ENCODE results near the gene GFRA1. TPM values are rescaled to one million over a fixed set of nuclear protein-coding genes. Genes with fewer than 3 reads are reported as not detected.

GFRA1 gene
- total and polyA plus RNA-seq, 2 experiments from 2014 or later, result 0.48 to 2.9 TPM

GRCh38 chr10:116049158-116049973 is 223.6 kb downstream of the GFRA1 start:
- Histone ChIP-seq H3K9me3 (ENCODE audit: low read depth) (no peaks in the 10 kb centered on the region), H2AFZ (no peak overlapping the region), H3K36me3 (replicated peaks; ENCODE audit: insufficient read depth, low read depth) (no peaks in the 10 kb centered on the region), H3K9me2 (replicated peaks; ENCODE audit: insufficient read depth) (no peaks in the 10 kb centered on the region), H3K4me2 (no peak overlapping the region), H3K4me3 (no peak overlapping the region), H3K27ac (no peak overlapping the region), H3K79me2 (no peaks in the 10 kb centered on the region), H3K4me1 (ENCODE audit: insufficient read depth) (no peaks in the 10 kb centered on the region), H4K20me1 (ENCODE audit: insufficient read depth, poor library complexity, severe bottlenecking) (no peaks in the 10 kb centered on the region), H3K27me3 (peaks cover 2% of the 10 kb centered on the region)
- 94% methylated on average over 10 of the region's 10 CpGs for WGBS (ENCODE audit: low lambda C conversion rate, missing lambda C conversion rate)
- DNase-seq (ENCODE audit: low spot score), result no peak
- no peak for TF ChIP-seq CTCF (IDR thresholded peaks at IDR 0.05; ENCODE audit: poor library complexity)
- no peak for TF ChIP-seq EZH2phosphoT487 (IDR thresholded peaks at IDR 0.05; ENCODE audit: low read depth, severe bottlenecking, unreplicated experiment)
- TF ChIP-seq EZH2 (IDR thresholded peaks at IDR 0.05; ENCODE audit: borderline replicate concordance), result no peak

- H3K27ac ChIP-seq, result no peak overlapping the region
- WGBS (ENCODE audit: low lambda C conversion rate, missing lambda C conversion rate), result 82% methylated on average over 13 of the region's 13 CpGs
Measured at GRCh38 chr10:116045366-116046356, 227.3 kb downstream of the GFRA1 start.

GRCh38 chr10:116044801-116045248 is 228.2 kb downstream of the GFRA1 start:
- H3K79me2 ChIP-seq, result no peaks in the 10 kb centered on the region
- TF ChIP-seq EZH2phosphoT487 (IDR thresholded peaks at IDR 0.05; ENCODE audit: low read depth, severe bottlenecking, unreplicated experiment) (no peak), CTCF (IDR thresholded peaks at IDR 0.05; ENCODE audit: poor library complexity) (no peak), EZH2 (IDR thresholded peaks at IDR 0.05; ENCODE audit: borderline replicate concordance) (no peak)
- H3K9me3 ChIP-seq (ENCODE audit: low read depth), result no peaks in the 10 kb centered on the region
- H3K4me1 ChIP-seq (ENCODE audit: insufficient read depth), result no peaks in the 10 kb centered on the region
- H3K36me3 ChIP-seq (replicated peaks; ENCODE audit: insufficient read depth, low read depth), result no peaks in the 10 kb centered on the region
- no peak for DNase-seq (ENCODE audit: low spot score)
- no peak overlapping the region for H3K4me2 ChIP-seq
- WGBS (ENCODE audit: low lambda C conversion rate, missing lambda C conversion rate), result 85% methylated on average over 3 of the region's 3 CpGs
- no peak overlapping the region for H2AFZ ChIP-seq
- H4K20me1 ChIP-seq (ENCODE audit: insufficient read depth, poor library complexity, severe bottlenecking), result no peaks in the 10 kb centered on the region
- no peak overlapping the region for H3K27ac ChIP-seq
- H3K9me2 ChIP-seq (replicated peaks; ENCODE audit: insufficient read depth), result no peaks in the 10 kb centered on the region
- no peaks in the 10 kb centered on the region for H3K27me3 ChIP-seq
- no peak overlapping the region for H3K4me3 ChIP-seq

More at GRCh38 chr10:116045366-116046356, 227.3 kb downstream of the GFRA1 start:
- Histone ChIP-seq H3K4me2 (no peak overlapping the region), H3K9me2 (replicated peaks; ENCODE audit: insufficient read depth) (no peaks in the 10 kb centered on the region), H2AFZ (no peak overlapping the region), H3K9me3 (ENCODE audit: low read depth) (no peaks in the 10 kb centered on the region), H3K4me1 (ENCODE audit: insufficient read depth) (no peaks in the 10 kb centered on the region), H3K36me3 (replicated peaks; ENCODE audit: insufficient read depth, low read depth) (no peaks in the 10 kb centered on the region), H3K79me2 (no peaks in the 10 kb centered on the region), H3K27me3 (no peaks in the 10 kb centered on the region), H3K4me3 (no peak overlapping the region), H4K20me1 (ENCODE audit: insufficient read depth, poor library complexity, severe bottlenecking) (no peaks in the 10 kb centered on the region)
- no peak for DNase-seq (ENCODE audit: low spot score)
- TF ChIP-seq CTCF (IDR thresholded peaks at IDR 0.05; ENCODE audit: poor library complexity), result no peak
- no peak for TF ChIP-seq EZH2phosphoT487 (IDR thresholded peaks at IDR 0.05; ENCODE audit: low read depth, severe bottlenecking, unreplicated experiment)
- TF ChIP-seq EZH2 (IDR thresholded peaks at IDR 0.05; ENCODE audit: borderline replicate concordance), result no peak

All from hepatocyte (in vitro differentiated cells).